HepG2 (cell line): Measurements from ENCODE around the gene SAMD10. TPM values are rescaled to one million over a fixed set of nuclear protein-coding genes. Genes with fewer than 3 reads are reported as not detected.
A peak's percentile ranks its signal among the peaks of the same experiment; 100 is the strongest.

Experiments used
- ASH2L ChIP-seq: fragments of 300-600, 200-600 bp; sonication (generic); IDR thresholded peaks from 2 replicates; pipeline ENCODE4 v1.7.0; 2017; ENCODE audit warnings: low read depth, mild to moderate bottlenecking, moderate library complexity, mixed read lengths, low read length; ENCODE audit not compliant: insufficient read length
- ATF1 ChIP-seq: IDR thresholded peaks from 2 replicates; pipeline ENCODE4 v1.6.1; 2016; ENCODE audit warnings: mild to moderate bottlenecking, control low read depth
- CHD2 ChIP-seq: IDR thresholded peaks from 2 replicates; pipeline ENCODE4 v1.6.1; 2011; ENCODE audit warnings: low read depth, low read length, improper control_type of control experiment
- GABPB1 ChIP-seq: IDR thresholded peaks from 2 replicates; pipeline ENCODE4 v1.6.1; 2016; ENCODE audit warnings: mild to moderate bottlenecking, missing genetic modification reagents, moderate library complexity, missing compliant biosample characterization
- HDAC6 ChIP-seq: fragments of 200-600 bp; sonication (generic); IDR thresholded peaks from 2 replicates; pipeline ENCODE4 v1.7.0; 2017; ENCODE audit warnings: mild to moderate bottlenecking, antibody characterized with exemption, low read length, low read depth
- JDP2 ChIP-seq: sonication (generic); formaldehyde crosslinking; IDR thresholded peaks from 2 replicates; pipeline ENCODE4 v1.8.1; 2022; ENCODE audit warnings: missing genetic modification reagents, borderline replicate concordance
- KDM5B ChIP-seq: sonication (generic); formaldehyde crosslinking; IDR thresholded peaks from 2 replicates; pipeline ENCODE4 v1.4.0; 2020; ENCODE audit warnings: missing genetic modification reagents, mild to moderate bottlenecking, borderline replicate concordance
- PITX1 ChIP-seq: sonication (generic); formaldehyde crosslinking; IDR thresholded peaks from 2 replicates; pipeline ENCODE4 v1.5.1; 2020; ENCODE audit warnings: mild to moderate bottlenecking, missing genetic modification reagents
- RBM39 ChIP-seq: fragments of 200-400 bp; formaldehyde crosslinking; IDR thresholded peaks from one replicate; pipeline ENCODE4 v1.6.1; 2018; ENCODE audit warnings: antibody characterized with exemption, mild to moderate bottlenecking, low read depth, low read length; ENCODE audit not compliant: poor library complexity, severe bottlenecking
- SAFB2 ChIP-seq: sonication (generic); formaldehyde crosslinking; IDR thresholded peaks from 2 replicates; pipeline ENCODE4 v1.5.1; 2020; ENCODE audit warnings: missing genetic modification reagents, low read depth, mild to moderate bottlenecking, borderline replicate concordance
- TSC22D2 ChIP-seq: sonication (generic); formaldehyde crosslinking; IDR thresholded peaks from 2 replicates; pipeline ENCODE4 v1.5.1; 2020; ENCODE audit warnings: missing genetic modification reagents, mild to moderate bottlenecking, borderline replicate concordance
- WIZ ChIP-seq: sonication (generic); formaldehyde crosslinking; IDR thresholded peaks from 2 replicates; pipeline ENCODE4 v1.5.1; 2020; ENCODE audit warnings: mild to moderate bottlenecking, missing genetic modification reagents
- ZBTB38 ChIP-seq: sonication (generic); formaldehyde crosslinking; IDR thresholded peaks from 2 replicates; pipeline ENCODE4 v1.5.1; 2020; ENCODE audit warnings: mild to moderate bottlenecking, missing genetic modification reagents
- ZFP62 ChIP-seq: sonication (generic); formaldehyde crosslinking; IDR thresholded peaks from 2 replicates; pipeline ENCODE4 v1.4.0; 2020; ENCODE audit warnings: missing genetic modification reagents
- polyA plus RNA-seq, 8 experiments: library from polyadenylated mRNA; depleted of rRNA in 3 of 8; stranded (reverse) in 7 of 8; unstranded in 1 of 8; fragments of >200 nt; fragmentation: Illumina TruSeq in 4 of 8; extraction: Trizol in 4 of 8; gene quantifications; 2 replicates each; pipeline versions ENCODE4 v1.2.1 to v1.2.3, GENCODE V29; 2011 to 2016; ENCODE audit warnings: low read depth in 4 of 8, missing spikeins in 1 of 8, mixed read lengths in 1 of 8; ENCODE audit not compliant: insufficient read depth in 1 of 8
- total RNA-seq, 5 experiments: library from RNA; depleted of rRNA; stranded (reverse); fragments of >200 nt; fragmentation: Illumina TruSeq; extraction: Trizol; gene quantifications; 2 replicates each; pipeline ENCODE4 v1.2.3, GENCODE V29; 2016; ENCODE audit warnings: low read depth in 1 of 5
- TF ChIP-seq, protein P1 (sequence below): IDR thresholded peaks from 2 replicates; pipeline ENCODE4 v1.6.1; 2016; ENCODE audit warnings: low read depth, missing genetic modification reagents, missing compliant biosample characterization
- TF ChIP-seq, protein P2 (sequence below): sonication (generic); formaldehyde crosslinking; IDR thresholded peaks from 2 replicates; pipeline ENCODE4 v1.4.0; 2020; ENCODE audit warnings: missing genetic modification reagents, borderline replicate concordance
- TF ChIP-seq, protein P3 (sequence below): sonication (generic); formaldehyde crosslinking; IDR thresholded peaks from 2 replicates; pipeline ENCODE4 v1.4.0; 2020; ENCODE audit warnings: missing genetic modification reagents

Gene SAMD10
- total and polyA plus RNA-seq, 2 of the 13 experiments (the other 11 are each of a cell fraction or from before 2014, with no cell fraction given) = 6.1 to 11.0 TPM

DNA sequence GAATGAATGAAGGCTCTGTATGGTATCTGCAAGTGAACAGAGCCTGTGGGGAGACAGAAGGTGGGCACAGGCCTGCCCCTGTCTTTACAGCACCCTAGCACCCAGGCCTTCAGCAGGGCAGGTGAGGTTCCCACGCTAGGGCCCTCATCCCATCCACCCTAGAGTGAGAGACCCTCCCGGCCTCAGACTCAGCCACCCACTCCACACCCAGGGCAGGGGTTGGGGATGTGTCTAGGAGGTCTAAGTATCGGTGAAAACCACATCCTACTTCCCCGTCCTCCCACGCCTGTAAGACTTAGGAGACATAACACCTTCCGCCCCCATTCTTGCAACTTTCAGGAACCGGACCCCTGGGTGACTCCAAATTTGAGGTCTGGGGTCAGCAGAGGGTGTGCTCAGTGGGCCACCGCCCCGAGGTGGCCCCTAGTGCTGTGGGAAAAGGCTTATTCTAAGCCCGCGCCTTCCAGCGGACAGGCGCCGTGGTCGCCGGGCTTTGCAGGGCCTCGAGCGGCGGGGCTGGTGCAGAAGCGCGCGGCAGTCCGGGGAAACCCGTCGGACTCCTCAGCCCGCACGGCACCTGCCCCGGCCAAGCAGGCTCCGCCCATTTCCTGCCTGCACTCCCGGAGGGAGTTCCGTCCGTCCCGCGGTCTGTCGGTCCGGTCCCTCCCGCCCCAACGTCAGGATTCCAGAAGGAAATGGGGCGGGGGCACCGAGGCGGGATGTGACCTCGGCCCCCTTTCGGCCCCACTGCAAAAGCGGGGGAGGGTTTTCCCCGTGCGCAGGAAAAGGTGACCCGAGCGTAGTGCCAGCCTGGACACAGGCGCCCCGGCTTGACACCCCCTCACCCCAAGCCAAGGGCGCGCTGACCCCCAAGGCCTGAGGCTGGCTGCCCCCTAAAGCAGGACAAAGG, 868 bp downstream of the SAMD10 start (continued):
- TF ChIP-seq PITX1 (CRISPR knock-in tag) (peak; percentile 78), CHD2 (no peak), RBM39 (peak; percentile 95), ZBTB38 (peak; percentile 78), ATF1 (CRISPR knock-in tag) (no peak), TSC22D2 (CRISPR knock-in tag) (peak; percentile 88; the same call in 1 of the 2 replicates), ZFP62 (no peak; the same call in 1 of the 2 replicates), ASH2L (peak; percentile 30), SAFB2 (CRISPR knock-in tag) (peak; percentile 79), WIZ (no peak), KDM5B (CRISPR knock-in tag) (peak; percentile 94), HDAC6 (no peak), GABPB1 (CRISPR knock-in tag) (peak; percentile 94), JDP2 (CRISPR knock-in tag) (no peak; the same call in 1 of the 2 replicates)
- TF ChIP-seq, protein P1, sequence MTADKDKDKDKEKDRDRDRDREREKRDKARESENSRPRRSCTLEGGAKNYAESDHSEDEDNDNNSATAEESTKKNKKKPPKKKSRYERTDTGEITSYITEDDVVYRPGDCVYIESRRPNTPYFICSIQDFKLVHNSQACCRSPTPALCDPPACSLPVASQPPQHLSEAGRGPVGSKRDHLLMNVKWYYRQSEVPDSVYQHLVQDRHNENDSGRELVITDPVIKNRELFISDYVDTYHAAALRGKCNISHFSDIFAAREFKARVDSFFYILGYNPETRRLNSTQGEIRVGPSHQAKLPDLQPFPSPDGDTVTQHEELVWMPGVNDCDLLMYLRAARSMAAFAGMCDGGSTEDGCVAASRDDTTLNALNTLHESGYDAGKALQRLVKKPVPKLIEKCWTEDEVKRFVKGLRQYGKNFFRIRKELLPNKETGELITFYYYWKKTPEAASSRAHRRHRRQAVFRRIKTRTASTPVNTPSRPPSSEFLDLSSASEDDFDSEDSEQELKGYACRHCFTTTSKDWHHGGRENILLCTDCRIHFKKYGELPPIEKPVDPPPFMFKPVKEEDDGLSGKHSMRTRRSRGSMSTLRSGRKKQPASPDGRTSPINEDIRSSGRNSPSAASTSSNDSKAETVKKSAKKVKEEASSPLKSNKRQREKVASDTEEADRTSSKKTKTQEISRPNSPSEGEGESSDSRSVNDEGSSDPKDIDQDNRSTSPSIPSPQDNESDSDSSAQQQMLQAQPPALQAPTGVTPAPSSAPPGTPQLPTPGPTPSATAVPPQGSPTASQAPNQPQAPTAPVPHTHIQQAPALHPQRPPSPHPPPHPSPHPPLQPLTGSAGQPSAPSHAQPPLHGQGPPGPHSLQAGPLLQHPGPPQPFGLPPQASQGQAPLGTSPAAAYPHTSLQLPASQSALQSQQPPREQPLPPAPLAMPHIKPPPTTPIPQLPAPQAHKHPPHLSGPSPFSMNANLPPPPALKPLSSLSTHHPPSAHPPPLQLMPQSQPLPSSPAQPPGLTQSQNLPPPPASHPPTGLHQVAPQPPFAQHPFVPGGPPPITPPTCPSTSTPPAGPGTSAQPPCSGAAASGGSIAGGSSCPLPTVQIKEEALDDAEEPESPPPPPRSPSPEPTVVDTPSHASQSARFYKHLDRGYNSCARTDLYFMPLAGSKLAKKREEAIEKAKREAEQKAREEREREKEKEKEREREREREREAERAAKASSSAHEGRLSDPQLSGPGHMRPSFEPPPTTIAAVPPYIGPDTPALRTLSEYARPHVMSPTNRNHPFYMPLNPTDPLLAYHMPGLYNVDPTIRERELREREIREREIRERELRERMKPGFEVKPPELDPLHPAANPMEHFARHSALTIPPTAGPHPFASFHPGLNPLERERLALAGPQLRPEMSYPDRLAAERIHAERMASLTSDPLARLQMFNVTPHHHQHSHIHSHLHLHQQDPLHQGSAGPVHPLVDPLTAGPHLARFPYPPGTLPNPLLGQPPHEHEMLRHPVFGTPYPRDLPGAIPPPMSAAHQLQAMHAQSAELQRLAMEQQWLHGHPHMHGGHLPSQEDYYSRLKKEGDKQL (CRISPR knock-in tag) = peak; percentile 45; the same call in 1 of the 2 replicates
- TF ChIP-seq, protein P2, sequence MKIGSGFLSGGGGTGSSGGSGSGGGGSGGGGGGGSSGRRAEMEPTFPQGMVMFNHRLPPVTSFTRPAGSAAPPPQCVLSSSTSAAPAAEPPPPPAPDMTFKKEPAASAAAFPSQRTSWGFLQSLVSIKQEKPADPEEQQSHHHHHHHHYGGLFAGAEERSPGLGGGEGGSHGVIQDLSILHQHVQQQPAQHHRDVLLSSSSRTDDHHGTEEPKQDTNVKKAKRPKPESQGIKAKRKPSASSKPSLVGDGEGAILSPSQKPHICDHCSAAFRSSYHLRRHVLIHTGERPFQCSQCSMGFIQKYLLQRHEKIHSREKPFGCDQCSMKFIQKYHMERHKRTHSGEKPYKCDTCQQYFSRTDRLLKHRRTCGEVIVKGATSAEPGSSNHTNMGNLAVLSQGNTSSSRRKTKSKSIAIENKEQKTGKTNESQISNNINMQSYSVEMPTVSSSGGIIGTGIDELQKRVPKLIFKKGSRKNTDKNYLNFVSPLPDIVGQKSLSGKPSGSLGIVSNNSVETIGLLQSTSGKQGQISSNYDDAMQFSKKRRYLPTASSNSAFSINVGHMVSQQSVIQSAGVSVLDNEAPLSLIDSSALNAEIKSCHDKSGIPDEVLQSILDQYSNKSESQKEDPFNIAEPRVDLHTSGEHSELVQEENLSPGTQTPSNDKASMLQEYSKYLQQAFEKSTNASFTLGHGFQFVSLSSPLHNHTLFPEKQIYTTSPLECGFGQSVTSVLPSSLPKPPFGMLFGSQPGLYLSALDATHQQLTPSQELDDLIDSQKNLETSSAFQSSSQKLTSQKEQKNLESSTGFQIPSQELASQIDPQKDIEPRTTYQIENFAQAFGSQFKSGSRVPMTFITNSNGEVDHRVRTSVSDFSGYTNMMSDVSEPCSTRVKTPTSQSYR (CRISPR knock-in tag) = peak; percentile 72
- TF ChIP-seq, protein P3, sequence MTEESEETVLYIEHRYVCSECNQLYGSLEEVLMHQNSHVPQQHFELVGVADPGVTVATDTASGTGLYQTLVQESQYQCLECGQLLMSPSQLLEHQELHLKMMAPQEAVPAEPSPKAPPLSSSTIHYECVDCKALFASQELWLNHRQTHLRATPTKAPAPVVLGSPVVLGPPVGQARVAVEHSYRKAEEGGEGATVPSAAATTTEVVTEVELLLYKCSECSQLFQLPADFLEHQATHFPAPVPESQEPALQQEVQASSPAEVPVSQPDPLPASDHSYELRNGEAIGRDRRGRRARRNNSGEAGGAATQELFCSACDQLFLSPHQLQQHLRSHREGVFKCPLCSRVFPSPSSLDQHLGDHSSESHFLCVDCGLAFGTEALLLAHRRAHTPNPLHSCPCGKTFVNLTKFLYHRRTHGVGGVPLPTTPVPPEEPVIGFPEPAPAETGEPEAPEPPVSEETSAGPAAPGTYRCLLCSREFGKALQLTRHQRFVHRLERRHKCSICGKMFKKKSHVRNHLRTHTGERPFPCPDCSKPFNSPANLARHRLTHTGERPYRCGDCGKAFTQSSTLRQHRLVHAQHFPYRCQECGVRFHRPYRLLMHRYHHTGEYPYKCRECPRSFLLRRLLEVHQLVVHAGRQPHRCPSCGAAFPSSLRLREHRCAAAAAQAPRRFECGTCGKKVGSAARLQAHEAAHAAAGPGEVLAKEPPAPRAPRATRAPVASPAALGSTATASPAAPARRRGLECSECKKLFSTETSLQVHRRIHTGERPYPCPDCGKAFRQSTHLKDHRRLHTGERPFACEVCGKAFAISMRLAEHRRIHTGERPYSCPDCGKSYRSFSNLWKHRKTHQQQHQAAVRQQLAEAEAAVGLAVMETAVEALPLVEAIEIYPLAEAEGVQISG (CRISPR knock-in tag) = peak; percentile 90
